ENCODE results near the gene MRPL24. TPM values are rescaled to one million over a fixed set of nuclear protein-coding genes. Genes with fewer than 3 reads are reported as not detected.

Gene MRPL24
- total RNA-seq, 1 donor, result 21.6 TPM

DNA sequence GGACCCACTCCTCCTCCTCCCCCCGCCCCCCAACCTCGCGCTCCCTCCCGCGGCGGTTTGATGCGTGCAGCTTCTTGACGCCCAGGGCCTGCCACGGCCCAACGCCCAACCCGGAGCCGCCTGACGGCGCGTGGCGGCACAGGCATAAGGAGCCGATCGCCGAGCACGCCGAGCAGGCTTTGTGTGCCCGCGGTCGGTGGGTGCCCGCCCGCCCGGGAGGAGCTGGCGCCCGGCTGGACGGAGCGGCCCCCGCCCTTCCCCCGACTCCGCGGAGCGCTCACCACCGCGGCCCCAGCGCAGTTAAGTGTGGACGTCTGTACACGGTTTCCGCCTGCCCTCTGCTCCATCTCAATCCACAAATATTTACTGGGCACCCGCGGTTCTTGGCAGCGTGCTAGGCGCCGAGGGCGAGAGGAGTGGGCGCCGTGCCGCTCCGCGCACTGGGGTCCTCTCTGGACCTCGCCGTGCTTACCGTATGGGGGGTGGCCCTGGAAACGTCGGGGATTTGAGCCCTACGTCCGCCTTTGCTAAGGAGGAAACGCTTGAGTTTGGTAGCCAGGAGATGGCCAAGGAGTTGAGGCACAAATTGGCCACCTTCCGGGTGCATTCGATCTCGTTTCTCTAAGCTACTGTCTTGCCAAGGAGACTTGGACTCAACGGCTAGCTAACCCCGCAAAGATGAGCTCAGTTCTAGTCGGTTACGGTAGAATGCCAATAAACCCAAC is 11.0 kb upstream of the MRPL24 start:
- H3K4me3 ChIP-seq (ENCODE audit: low read depth, low read length), result peak overlapping the region; percentile 87
- peak; percentile 97 for DNase-seq (ENCODE audit: low read depth)
- TF ChIP-seq, protein P1, sequence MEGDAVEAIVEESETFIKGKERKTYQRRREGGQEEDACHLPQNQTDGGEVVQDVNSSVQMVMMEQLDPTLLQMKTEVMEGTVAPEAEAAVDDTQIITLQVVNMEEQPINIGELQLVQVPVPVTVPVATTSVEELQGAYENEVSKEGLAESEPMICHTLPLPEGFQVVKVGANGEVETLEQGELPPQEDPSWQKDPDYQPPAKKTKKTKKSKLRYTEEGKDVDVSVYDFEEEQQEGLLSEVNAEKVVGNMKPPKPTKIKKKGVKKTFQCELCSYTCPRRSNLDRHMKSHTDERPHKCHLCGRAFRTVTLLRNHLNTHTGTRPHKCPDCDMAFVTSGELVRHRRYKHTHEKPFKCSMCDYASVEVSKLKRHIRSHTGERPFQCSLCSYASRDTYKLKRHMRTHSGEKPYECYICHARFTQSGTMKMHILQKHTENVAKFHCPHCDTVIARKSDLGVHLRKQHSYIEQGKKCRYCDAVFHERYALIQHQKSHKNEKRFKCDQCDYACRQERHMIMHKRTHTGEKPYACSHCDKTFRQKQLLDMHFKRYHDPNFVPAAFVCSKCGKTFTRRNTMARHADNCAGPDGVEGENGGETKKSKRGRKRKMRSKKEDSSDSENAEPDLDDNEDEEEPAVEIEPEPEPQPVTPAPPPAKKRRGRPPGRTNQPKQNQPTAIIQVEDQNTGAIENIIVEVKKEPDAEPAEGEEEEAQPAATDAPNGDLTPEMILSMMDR (IDR thresholded peaks at IDR 0.05; ENCODE audit: insufficient read depth, low read depth, low read length), result no peak

DNA sequence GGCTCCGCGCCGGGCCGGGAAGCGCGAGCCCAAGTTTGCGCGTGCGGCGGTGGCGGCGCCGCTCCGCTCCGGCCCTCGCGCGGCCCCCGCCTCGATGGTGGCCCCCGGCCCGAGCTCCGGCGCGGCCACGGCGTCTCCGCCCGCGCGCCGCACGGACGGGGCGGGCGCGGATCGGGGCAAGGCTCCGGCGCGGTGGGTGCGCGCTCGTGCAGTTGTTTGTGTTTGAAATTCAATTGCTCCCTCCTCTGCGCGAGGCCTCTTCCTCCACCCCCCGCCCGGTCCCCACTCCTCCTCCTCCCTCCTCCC is 10.5 kb upstream of the MRPL24 start, which contains the start of gene HDGF:
HDGF (minus strand) TSS at position 225 of the 306 bp plus-strand sequence. CDS start 246 bp downstream, outside the sequence.
- H3K4me3 ChIP-seq (ENCODE audit: low read depth, low read length), result peak within 1 kb of the TSS; percentile 87
- TF ChIP-seq, protein P1 (IDR thresholded peaks at IDR 0.05; ENCODE audit: insufficient read depth, low read depth, low read length), result no peak
- no peak for DNase-seq (ENCODE audit: low read depth)

DNA sequence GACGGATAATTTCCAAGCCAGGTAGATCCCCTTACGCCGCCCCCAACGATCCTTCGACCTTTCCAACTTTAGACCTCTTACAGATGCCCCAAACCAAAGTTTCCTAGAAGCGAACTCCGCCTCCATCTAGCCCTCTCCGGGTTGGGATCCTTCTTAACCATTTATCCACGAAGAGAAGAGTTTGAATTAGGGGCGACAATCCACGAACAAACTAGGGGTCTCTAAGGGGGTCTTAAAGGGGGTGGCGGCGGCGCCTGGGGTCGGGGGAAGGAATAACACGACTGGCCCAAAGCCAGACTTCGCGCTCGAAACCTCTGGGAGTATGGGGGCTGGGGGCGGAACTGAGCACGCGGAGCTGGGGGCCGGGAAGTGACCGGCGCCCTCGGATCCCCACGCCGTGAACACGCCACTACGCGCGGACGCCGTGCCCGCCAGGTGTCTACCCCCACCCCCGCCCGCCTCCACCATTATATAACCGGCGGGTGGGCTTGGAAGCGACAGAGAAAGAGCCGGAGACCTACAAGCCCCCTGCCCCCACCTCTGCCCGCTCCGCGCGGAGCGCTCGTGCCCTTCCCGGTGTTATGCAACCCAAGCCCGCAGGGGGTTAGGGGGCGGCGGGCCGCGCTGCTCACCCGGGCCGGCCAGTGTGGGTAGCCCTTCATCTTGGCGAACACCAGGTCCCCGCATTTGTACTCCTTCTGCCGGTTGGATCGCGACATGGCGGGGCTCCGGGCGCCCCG is 10.0 kb upstream of the MRPL24 start:
- H3K4me3 ChIP-seq (ENCODE audit: low read depth, low read length), result peak overlapping the region; percentile 87
- peak; percentile 53 for DNase-seq (ENCODE audit: low read depth)
- TF ChIP-seq, protein P1 (IDR thresholded peaks at IDR 0.05; ENCODE audit: insufficient read depth, low read depth, low read length), result no peak

DNA sequence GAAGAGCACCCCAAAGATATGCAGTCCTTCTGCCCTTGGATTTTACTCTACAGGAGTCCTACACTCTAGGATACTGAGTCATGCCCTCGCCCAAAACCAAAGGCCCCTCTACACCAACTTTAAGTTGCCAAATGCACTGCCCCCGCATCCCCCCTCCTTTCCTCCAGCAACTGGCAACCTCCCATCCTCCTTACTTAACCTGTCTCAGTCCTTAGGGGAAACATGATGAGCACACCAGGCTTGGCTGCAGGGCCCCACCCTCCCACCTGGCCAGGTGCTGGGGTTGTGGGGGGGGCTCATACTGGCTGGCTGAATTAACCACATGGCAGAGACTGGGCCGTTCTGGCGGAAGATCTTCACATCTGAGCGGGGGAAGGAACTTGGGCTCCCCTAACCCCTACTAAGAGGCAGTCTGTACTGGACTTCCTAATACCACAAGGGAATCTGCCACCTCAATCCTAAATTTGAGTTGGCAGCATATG is 9.3 kb upstream of the MRPL24 start:
- peak overlapping the region; percentile 87 for H3K4me3 ChIP-seq (ENCODE audit: low read depth, low read length)
- TF ChIP-seq, protein P1 (IDR thresholded peaks at IDR 0.05; ENCODE audit: insufficient read depth, low read depth, low read length), result no peak
- DNase-seq (ENCODE audit: low read depth), result no peak

DNA sequence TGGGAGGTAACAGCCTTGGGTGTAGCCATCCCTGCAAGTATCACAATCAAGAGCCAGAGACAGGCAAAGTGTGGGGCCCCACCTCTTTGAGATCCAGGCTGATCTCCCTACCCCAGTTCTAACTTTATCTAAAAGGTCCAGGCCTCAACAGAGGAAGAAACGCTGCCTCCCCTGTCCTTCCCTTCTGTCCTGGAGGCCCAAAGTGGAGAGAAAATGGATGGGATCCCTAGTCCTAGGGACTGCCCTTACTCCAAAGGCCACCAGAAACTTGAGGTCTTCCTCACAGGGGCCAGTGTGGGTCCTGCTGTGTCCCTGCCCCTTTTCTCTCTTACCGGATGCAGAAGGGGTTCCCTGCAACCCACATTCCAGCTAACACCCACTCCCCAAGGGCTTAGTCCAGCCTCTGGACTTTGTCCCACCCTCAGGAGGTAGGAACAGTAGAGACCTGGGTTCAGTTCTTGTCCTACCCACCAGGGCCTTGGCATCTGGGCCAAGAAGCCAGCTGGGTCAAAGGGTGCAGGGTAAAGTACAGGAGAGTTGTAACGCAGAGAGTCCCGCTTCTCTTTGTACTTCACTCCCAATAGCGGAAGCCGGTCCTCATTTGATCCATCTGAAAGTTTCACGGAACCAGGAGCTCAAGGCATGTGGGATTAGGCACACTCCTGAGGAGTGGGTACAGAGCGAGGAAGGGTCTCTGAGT is 8.7 kb upstream of the MRPL24 start:
- TF ChIP-seq, protein P1 (IDR thresholded peaks at IDR 0.05; ENCODE audit: insufficient read depth, low read depth, low read length), result no peak
- no peak for DNase-seq (ENCODE audit: low read depth)
- peak overlapping the region; percentile 87 for H3K4me3 ChIP-seq (ENCODE audit: low read depth, low read length)

DNA sequence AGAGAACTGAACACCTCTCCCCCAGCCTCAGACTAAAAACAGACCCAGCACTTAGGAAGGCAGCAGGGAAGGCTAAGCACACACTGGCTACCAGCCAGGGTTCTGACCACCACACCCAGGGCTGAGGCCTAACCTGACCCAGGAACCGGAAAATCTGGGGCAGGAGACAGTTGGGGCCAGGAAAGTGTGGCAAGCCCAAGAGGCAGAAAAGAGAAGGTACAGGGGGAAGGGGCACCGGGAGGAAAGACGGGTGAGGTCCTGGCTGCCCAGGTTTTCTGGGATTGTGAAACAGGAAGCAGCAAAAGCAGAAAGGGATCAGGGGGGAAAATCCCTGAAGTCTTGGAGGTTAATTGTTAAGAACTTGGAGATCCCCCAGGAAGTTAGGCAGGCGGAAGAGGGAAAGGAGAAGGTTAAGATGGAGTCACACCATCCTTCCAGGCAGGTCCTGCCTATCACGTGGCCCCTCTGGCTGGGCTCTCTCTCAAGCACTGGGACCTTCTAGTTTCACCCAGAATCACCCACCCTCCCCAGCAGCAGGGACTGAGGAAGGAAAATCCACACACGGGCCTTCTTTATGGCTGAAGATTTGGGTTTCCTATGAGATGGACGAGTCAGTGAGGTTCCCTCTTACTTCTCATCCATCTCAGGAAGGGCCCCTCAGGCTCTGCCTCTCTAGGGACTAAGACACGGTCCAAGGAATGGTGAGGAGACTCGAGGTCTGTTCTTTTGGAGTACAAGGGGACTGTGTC is 8.0 kb upstream of the MRPL24 start:
- DNase-seq (ENCODE audit: low read depth), result peak; percentile 72
- peak overlapping the region; percentile 87 for H3K4me3 ChIP-seq (ENCODE audit: low read depth, low read length)
- TF ChIP-seq, protein P1 (IDR thresholded peaks at IDR 0.05; ENCODE audit: insufficient read depth, low read depth, low read length), result no peak

All from fibroblast of villous mesenchyme (primary cell).